ENCODE data around the gene CLC. TPM values are rescaled to one million over a fixed set of nuclear protein-coding genes. Genes with fewer than 3 reads are reported as not detected.

Gene CLC
- total RNA-seq (2022; extraction: Qiagen RNA extraction) = 0.23 TPM in 1 of 5 replicates, not detected in the others

DNA sequence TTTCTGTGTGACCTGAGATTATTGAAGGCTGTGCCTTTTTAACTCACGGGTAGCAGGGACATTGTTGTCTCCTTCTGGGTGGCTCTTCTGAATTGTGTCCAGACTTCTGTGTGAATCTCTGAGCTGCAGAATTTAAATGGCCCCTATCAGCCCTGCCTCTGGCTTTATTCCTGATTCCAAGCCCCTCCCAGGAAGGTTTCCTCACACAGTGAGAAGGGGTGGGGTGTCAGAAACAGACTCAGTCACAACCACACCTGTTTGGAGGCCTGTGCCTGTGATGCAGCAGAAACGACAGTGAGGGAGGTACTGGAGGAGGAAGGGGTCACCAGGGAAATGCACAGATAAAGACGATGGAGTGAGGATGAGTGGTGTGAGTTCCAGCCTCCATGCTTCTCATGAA lies at the start of gene CLC:
TSS of gene CLC (minus strand) at position 139 of the 400 bp plus-strand sequence. CDS start at position 62, 77 bp downstream.

DNA sequence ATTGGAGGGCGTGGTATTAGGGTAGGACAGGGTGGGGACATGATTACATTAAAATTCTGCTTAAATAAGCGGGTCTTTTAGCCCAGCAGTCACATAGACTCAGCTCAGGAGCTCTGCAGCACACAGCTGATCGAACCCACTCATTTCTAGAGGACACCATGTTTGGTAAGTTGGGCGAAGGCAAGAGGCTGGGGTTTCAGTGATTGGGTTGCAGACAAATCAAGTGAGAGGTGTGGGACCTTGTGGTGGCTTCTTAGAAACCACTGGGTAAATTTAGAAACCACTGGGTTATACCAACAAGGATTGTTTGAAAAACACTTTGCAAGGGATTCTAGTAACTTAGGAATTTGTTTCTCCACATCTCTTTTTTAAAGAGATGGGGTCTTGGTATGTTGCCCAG lies 40.9 kb upstream of the CLC start, which contains the start of gene LEUTX:
TSS of gene LEUTX (plus strand) at position 92 of the 400 bp plus-strand sequence. CDS start at position 159, 67 bp downstream.

DNA sequence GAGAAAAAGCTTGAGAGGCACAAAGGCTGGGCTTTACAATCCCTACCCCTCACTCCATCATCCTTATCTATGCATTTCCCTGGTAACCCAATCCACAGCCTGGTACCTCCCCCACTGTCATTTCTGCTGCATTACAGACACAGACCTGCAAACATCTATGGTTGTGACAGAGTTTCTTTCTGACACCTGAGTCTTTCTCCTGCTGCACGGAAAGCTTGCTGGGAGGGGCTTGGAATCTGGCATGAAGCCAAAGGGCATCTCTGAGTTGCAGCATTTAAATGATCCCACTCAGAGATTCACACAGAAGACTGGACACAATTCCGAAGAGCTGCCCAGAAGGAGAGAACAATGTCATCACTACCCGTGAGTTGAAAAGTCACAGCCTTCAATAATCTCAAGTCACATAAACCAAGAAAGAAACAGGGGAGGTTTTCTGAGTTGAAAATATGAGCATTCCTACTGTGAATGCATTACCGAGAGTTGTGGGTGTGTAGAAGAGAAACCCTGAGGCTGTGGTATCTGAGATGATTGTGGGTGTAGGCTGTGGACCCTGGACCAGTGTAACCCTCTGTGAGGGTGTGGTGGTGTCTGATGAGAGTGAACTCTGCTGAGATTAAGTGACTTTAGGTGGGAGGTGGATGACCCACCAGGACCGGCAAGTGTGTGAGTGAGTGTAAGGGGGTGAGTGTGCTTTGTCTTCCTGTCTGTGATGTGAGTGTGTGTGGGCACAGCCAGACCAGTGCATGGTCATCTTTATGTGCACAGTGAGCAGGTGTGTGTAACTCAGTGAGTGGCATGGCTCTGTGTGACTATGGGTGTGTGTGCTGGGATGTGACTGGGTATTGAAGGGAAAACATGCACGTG lies 33.4 kb downstream of the CLC start, which contains the start of gene LGALS14:
TSS of gene LGALS14 (plus strand) at position 301 of the 864 bp plus-strand sequence. CDS start at position 349, 48 bp downstream.

Other genes with a start within 250 kb of the CLC start
- gene DLL3, start 239.1 kb downstream of the CLC start, total RNA-seq (2022; extraction: Qiagen RNA extraction) = 6.9 to 11.1 TPM (median 10.3 TPM) in 5 replicates
- not detected in 5 replicates for gene SELENOV, start 222.9 kb downstream of the CLC start, total RNA-seq (2022; extraction: Qiagen RNA extraction)
- 6.5 to 9.7 TPM (median 7.7 TPM) in 5 replicates for gene EID2B, start 205.2 kb downstream of the CLC start, total RNA-seq (2022; extraction: Qiagen RNA extraction)
- gene EID2, start 197.9 kb downstream of the CLC start, total RNA-seq (2022; extraction: Qiagen RNA extraction) = 32.7 to 45.7 TPM (median 42.6 TPM) in 5 replicates
- not detected in 5 replicates for gene LGALS13, start 135.5 kb downstream of the CLC start, total RNA-seq (2022; extraction: Qiagen RNA extraction)
- not detected in 5 replicates for gene LGALS16, start 82.1 kb downstream of the CLC start, total RNA-seq (2022; extraction: Qiagen RNA extraction)
- gene LGALS14, start 33.5 kb downstream of the CLC start, total RNA-seq (2022; extraction: Qiagen RNA extraction) = not detected in 5 replicates
- not detected in 5 replicates for gene LEUTX, start 40.8 kb upstream of the CLC start, total RNA-seq (2022; extraction: Qiagen RNA extraction)
- gene DYRK1B, start 96.1 kb upstream of the CLC start, total RNA-seq (2022; extraction: Qiagen RNA extraction) = 19.3 to 23.3 TPM (median 20.8 TPM) in 5 replicates
- gene FBL, start 108.3 kb upstream of the CLC start, total RNA-seq (2022; extraction: Qiagen RNA extraction) = 593 to 734 TPM (median 701 TPM) in 5 replicates
- 0.52 to 1.2 TPM (median 0.68 TPM) in 5 replicates for gene FCGBP, start 196.6 kb upstream of the CLC start, total RNA-seq (2022; extraction: Qiagen RNA extraction)
- gene PSMC4, start 233.1 kb upstream of the CLC start, total RNA-seq (2022; extraction: Qiagen RNA extraction) = 259 to 297 TPM (median 277 TPM) in 5 replicates

Data from A549 treated with AZD2906 at 1 μM for 4 hours (cell line).